IMR-90 (cell line): ENCODE data around the gene LUZP2. TPM values are rescaled to one million over a fixed set of nuclear protein-coding genes. Genes with fewer than 3 reads are reported as not detected.

Source experiments
- ATAC-seq: fragments of 200-7000 bp; cut with Tn5 transposase; 2 replicates; pipeline ENCODE4 v1.9.1; 2020; ENCODE audit warnings: low read depth, mild to moderate bottlenecking, moderate library complexity
- BruUV-seq: library from RNA; stranded (reverse); fragments of 400-500 nt; replicated peaks from 2 replicates; lab custom pipeline; 2021; lab: Mats Ljungman, UMichigan
- CTCF ChIA-PET: fragments of 300-600 bp; formaldehyde crosslinking; extraction: SDS; loops from one replicate; lab custom pipeline; 2021; ENCODE audit warnings: antibody characterized with exemption; lab: Yijun Ruan, JAX
- POLR2A ChIA-PET: fragments of 300-600 bp; sonication (Branson Sonifier 250); formaldehyde crosslinking; loops from one replicate; lab custom pipeline; 2022; ENCODE audit warnings: antibody characterized with exemption; ENCODE audit not compliant: unreplicated experiment; lab: Charles Lee
- DNase-seq: peaks from one replicate; pipeline ENCODE4 v3.0.0; 2013
- H2AFZ ChIP-seq: replicated peaks from 2 replicates; pipeline ENCODE3; 2013; ENCODE audit warnings: low read length, mild to moderate bottlenecking; ENCODE audit not compliant: poor library complexity
- H2AK5ac ChIP-seq: 2 replicates; pipeline ENCODE4 v1.6.1; 2013; ENCODE audit warnings: low read depth, low read length, inconsistent platforms
- H2AK9ac ChIP-seq: replicated peaks from 2 replicates; pipeline ENCODE3; 2013; ENCODE audit warnings: mild to moderate bottlenecking, low read depth, low read length, moderate library complexity; ENCODE audit not compliant: poor library complexity
- H2BK120ac ChIP-seq: 2 replicates; pipeline ENCODE4 v1.6.1; 2013; ENCODE audit warnings: low read depth, low read length, inconsistent platforms
- H2BK15ac ChIP-seq: 3 replicates; pipeline ENCODE4 v1.6.1; 2013; ENCODE audit warnings: low read depth, low read length, inconsistent platforms
- H2BK20ac ChIP-seq: 2 replicates; pipeline ENCODE4 v1.6.1; 2013; ENCODE audit warnings: low read depth, mild to moderate bottlenecking, inconsistent platforms, low read length, moderate library complexity
- H2BK5ac ChIP-seq: 2 replicates; pipeline ENCODE4 v1.6.1; 2013; ENCODE audit warnings: mild to moderate bottlenecking, low read depth, low read length, inconsistent platforms; ENCODE audit not compliant: poor library complexity, severe bottlenecking
- H3K14ac ChIP-seq: replicated peaks from 2 replicates; pipeline ENCODE4 v1.6.1; 2013; ENCODE audit warnings: low read depth, low read length, inconsistent platforms
- H3K18ac ChIP-seq: 2 replicates; pipeline ENCODE4 v1.6.1; 2013; ENCODE audit warnings: low read depth, low read length, control low read depth
- H3K23ac ChIP-seq: 2 replicates; pipeline ENCODE4 v1.6.1; 2013; ENCODE audit warnings: low read depth, low read length, inconsistent platforms
- H3K27ac ChIP-seq: 2 replicates; pipeline ENCODE4 v1.5.1; 2013; ENCODE audit warnings: mild to moderate bottlenecking, control low read depth, low read length; ENCODE audit not compliant: insufficient read depth
- H3K27me3 ChIP-seq: 2 replicates; pipeline ENCODE4 v1.6.1; 2013; ENCODE audit warnings: low read length; ENCODE audit not compliant: control insufficient read depth, insufficient read depth
- H3K36me3 ChIP-seq: 2 replicates; pipeline ENCODE4 v1.6.1; 2013; ENCODE audit warnings: low read length, mixed read lengths; ENCODE audit not compliant: control insufficient read depth, insufficient read depth
- H3K4ac ChIP-seq: 2 replicates; pipeline ENCODE4 v1.6.1; 2013; ENCODE audit warnings: low read depth, low read length, inconsistent platforms
- H3K4me1 ChIP-seq: 2 replicates; pipeline ENCODE4 v1.6.1; 2013; ENCODE audit warnings: low read length, mixed read lengths; ENCODE audit not compliant: control insufficient read depth, insufficient read depth
- H3K4me2 ChIP-seq: 2 replicates; pipeline ENCODE4 v1.6.1; 2013; ENCODE audit warnings: low read depth, mild to moderate bottlenecking, control low read depth, low read length, moderate library complexity
- H3K4me3 ChIP-seq: 2 replicates; pipeline ENCODE4 v1.5.1; 2013; ENCODE audit warnings: low read depth, mild to moderate bottlenecking, control low read depth, low read length, moderate library complexity; ENCODE audit not compliant: insufficient read depth
- H3K56ac ChIP-seq: 2 replicates; pipeline ENCODE4 v1.6.1; 2013; ENCODE audit warnings: low read length, inconsistent platforms; ENCODE audit not compliant: insufficient read depth; ENCODE audit errors: extremely low read depth
- H3K79me1 ChIP-seq, 2 experiments: 2 replicates each; pipeline ENCODE4 v1.6.1; 2013; ENCODE audit warnings: low read length in 2 of 2, inconsistent platforms in 1 of 2, low read depth in 1 of 2
- H3K9ac ChIP-seq: 2 replicates; pipeline ENCODE4 v1.6.1; 2013; ENCODE audit warnings: low read depth, low read length, control low read depth
- H3K9me1 ChIP-seq: 2 replicates; pipeline ENCODE4 v1.6.1; 2013; ENCODE audit warnings: low read length, inconsistent platforms; ENCODE audit not compliant: insufficient read depth
- H3K9me3 ChIP-seq: 2 replicates; pipeline ENCODE4 v1.6.1; 2013; ENCODE audit warnings: low read length; ENCODE audit not compliant: control insufficient read depth, insufficient read depth
- H4K20me1 ChIP-seq: 2 replicates; pipeline ENCODE4 v1.6.1; 2013; ENCODE audit warnings: low read length, inconsistent platforms; ENCODE audit not compliant: insufficient read depth
- H4K5ac ChIP-seq: 2 replicates; pipeline ENCODE4 v1.6.1; 2013; ENCODE audit warnings: mild to moderate bottlenecking, low read depth, low read length, control low read depth
- H4K8ac ChIP-seq, 2 experiments: 2 replicates each; pipeline ENCODE4 v1.6.1; 2013; ENCODE audit warnings: low read depth in 2 of 2, low read length in 2 of 2, control low read depth in 1 of 2, inconsistent platforms in 1 of 2
- H4K91ac ChIP-seq: 2 replicates; pipeline ENCODE4 v1.6.1; 2013; ENCODE audit warnings: low read depth, low read length, inconsistent platforms; ENCODE audit not compliant: insufficient read depth
- MAFK ChIP-seq: IDR thresholded peaks from 2 replicates; pipeline ENCODE4 v1.6.1; 2012; ENCODE audit warnings: low read depth, low read length, improper control_type of control experiment
- MXI1 ChIP-seq: IDR thresholded peaks from 2 replicates; pipeline ENCODE4 v1.6.1; 2012; ENCODE audit warnings: low read depth, mild to moderate bottlenecking, low read length, moderate library complexity, borderline replicate concordance
- NFE2L2 ChIP-seq: fragments of 150-350 bp; IDR thresholded peaks from 2 replicates; pipeline ENCODE4 v1.6.1; 2016; ENCODE audit warnings: low read depth, mild to moderate bottlenecking, low read length
- RAD21 ChIP-seq: IDR thresholded peaks from 2 replicates; pipeline ENCODE4 v1.6.1; 2012; ENCODE audit warnings: low read length, improper control_type of control experiment
- WGBS, 2 experiments: methylation state at CpG; one replicate each; pipeline versions ENCODE4 v1.1.5 to v1.1.7; 2013; ENCODE audit warnings: missing lambda C conversion rate in 2 of 2; ENCODE audit not compliant: insufficient read length in 1 of 2; ENCODE audit errors: extremely low coverage in 2 of 2; 5-methylcytosine and 5-hydroxymethylcytosine counted together
- dilution Hi-C: fragments of 300-500 bp; cut with HindIII; formaldehyde crosslinking; loops from one replicate; pipeline ENCODE4 v1.14.3; 2018; ENCODE audit warnings: low sequenced_read_pairs; ENCODE audit not compliant: unreplicated experiment
- in situ Hi-C: fragments of 300-500 bp; cut with MboI; formaldehyde crosslinking; loops from 3 replicates; pipeline ENCODE4 v1.14.3; 2019; ENCODE audit warnings: low sequenced_read_pairs, inconsistent platforms, mixed read lengths
- intact Hi-C: fragments of 100-400 bp; cut with micrococcal nuclease; formaldehyde crosslinking; loops from 2 replicates; pipeline ENCODE4 v1.10.0; 2022
- polyA plus RNA-seq, 3 experiments: library from polyadenylated mRNA; depleted of rRNA; stranded (reverse); fragments of >200 nt; gene quantifications; 2 replicates each; pipeline ENCODE4 v1.2.3, GENCODE V29; 2012; ENCODE audit warnings: low replicate concordance in 1 of 3
- total RNA-seq: library from RNA; depleted of rRNA; stranded (reverse); fragments of >200 nt; gene quantifications from 2 replicates; pipeline ENCODE4 v1.2.3, GENCODE V29; 2012
- TF ChIP-seq, protein P1 (sequence below): conservative IDR thresholded peaks from 2 replicates; pipeline ENCODE4 v1.5.1; 2012; ENCODE audit warnings: mild to moderate bottlenecking, low read depth, low read length, improper control_type of control experiment

Gene LUZP2
- total and polyA plus RNA-seq, 2 of the 4 experiments (the other 2 are of a cell fraction): 0.89 to 2.0 TPM

DNA sequence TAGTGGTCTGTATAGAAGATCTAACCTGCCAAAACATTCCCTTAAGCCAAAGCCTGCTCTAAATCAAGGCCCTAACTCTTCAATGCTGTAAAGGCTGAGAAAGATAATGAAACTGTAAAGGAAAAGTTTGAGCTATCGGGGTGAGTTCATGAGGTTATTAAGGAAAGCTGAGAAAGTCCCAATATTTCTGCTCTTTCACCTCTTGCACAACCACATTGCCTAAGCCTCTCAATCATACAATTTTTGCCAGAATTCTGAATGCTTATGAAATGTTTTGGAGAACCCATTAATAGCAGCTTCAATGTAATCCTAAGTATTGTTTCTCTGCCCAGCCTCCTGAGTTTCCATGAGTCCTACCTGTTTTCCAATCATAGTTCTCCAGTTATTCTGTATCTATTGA, 373.2 kb downstream of the LUZP2 start:
- no TSS peak for BruUV-seq
- intact Hi-C loops (loop anchor here (1.0 kb wide), 1 partner anchor 49 kb away; no protein-coding TSS in a partner anchor), in situ Hi-C loops (no loop called here), dilution Hi-C loops (no loop called here)
- ATAC-seq (no peak), DNase-seq (no peak)
- Histone ChIP-seq H3K4me3 (no peak overlapping the region), H2BK120ac (no peak overlapping the region), H2AK9ac (no peak overlapping the region), H3K79me1 (no peaks in the 10 kb centered on the region), H3K27ac (no peak overlapping the region), H2BK15ac (no peak overlapping the region), H3K4me1 (no peaks in the 10 kb centered on the region), H3K36me3 (no peaks in the 10 kb centered on the region), H4K5ac (no peak overlapping the region), H2BK20ac (no peak overlapping the region), H3K9ac (no peak overlapping the region), H3K56ac (no peak overlapping the region), H3K9me3 (no peaks in the 10 kb centered on the region), H3K4me2 (no peak overlapping the region), H2BK5ac (no peak overlapping the region), H3K9me1 (no peaks in the 10 kb centered on the region), H4K20me1 (no peaks in the 10 kb centered on the region), H3K14ac (no peak overlapping the region), H3K4ac (no peak overlapping the region), H2AFZ (no peak overlapping the region), H3K23ac (no peak overlapping the region), H3K27me3 (no peaks in the 10 kb centered on the region), H4K91ac (no peak overlapping the region), H2AK5ac (no peak overlapping the region), H3K18ac (no peak overlapping the region), H4K8ac (no peak overlapping the region)
- TF ChIP-seq NFE2L2 (no peak), MXI1 (no peak), MAFK (no peak), RAD21 (no peak)
- TF ChIP-seq, protein P1, sequence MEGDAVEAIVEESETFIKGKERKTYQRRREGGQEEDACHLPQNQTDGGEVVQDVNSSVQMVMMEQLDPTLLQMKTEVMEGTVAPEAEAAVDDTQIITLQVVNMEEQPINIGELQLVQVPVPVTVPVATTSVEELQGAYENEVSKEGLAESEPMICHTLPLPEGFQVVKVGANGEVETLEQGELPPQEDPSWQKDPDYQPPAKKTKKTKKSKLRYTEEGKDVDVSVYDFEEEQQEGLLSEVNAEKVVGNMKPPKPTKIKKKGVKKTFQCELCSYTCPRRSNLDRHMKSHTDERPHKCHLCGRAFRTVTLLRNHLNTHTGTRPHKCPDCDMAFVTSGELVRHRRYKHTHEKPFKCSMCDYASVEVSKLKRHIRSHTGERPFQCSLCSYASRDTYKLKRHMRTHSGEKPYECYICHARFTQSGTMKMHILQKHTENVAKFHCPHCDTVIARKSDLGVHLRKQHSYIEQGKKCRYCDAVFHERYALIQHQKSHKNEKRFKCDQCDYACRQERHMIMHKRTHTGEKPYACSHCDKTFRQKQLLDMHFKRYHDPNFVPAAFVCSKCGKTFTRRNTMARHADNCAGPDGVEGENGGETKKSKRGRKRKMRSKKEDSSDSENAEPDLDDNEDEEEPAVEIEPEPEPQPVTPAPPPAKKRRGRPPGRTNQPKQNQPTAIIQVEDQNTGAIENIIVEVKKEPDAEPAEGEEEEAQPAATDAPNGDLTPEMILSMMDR: no peak
- ChIA-PET POLR2A (no interaction called here), CTCF (no interaction called here)
- no CpG with 5 or more reads among the region's 1 CpG for WGBS, 2 experiments
